Memory B cell (primary cell): ENCODE measurements around the gene CLGN.
"Not testable (repeated sequence)": the region's sequence is repeated elsewhere in the genome, so short reads cannot be mapped to it uniquely, and the experiment has no call there.

ENCODE experiments used
- ATAC-seq: fragments of 150-1000 bp; cut with Tn5 transposase; 2 replicates; pipeline ENCODE4 v1.10.0; 2021; ENCODE audit warnings: low read depth, mild to moderate bottlenecking, moderate library complexity
- DNase-seq, 2 donors: peaks; one replicate each; pipeline ENCODE4 v3.0.0; 2022; ENCODE audit warnings: low spot score in 2 of 2
- H3K27ac Mint-ChIP-seq: one replicate; pipeline ENCODE4 v1.8.0; 2022; ENCODE audit warnings: mild to moderate bottlenecking, moderate library complexity, mixed read lengths
- H3K27me3 Mint-ChIP-seq: one replicate; pipeline ENCODE4 v1.8.0; 2022; ENCODE audit warnings: mixed read lengths
- H3K36me3 Mint-ChIP-seq: one replicate; pipeline ENCODE4 v1.8.0; 2022; ENCODE audit warnings: mild to moderate bottlenecking, mixed read lengths
- H3K4me1 Mint-ChIP-seq: one replicate; pipeline ENCODE4 v1.8.0; 2022; ENCODE audit warnings: mixed read lengths
- H3K4me3 Mint-ChIP-seq: one replicate; pipeline ENCODE4 v1.8.0; 2022; ENCODE audit warnings: mild to moderate bottlenecking, moderate library complexity, mixed read lengths
- H3K9me3 Mint-ChIP-seq: one replicate; pipeline ENCODE4 v1.8.0; 2022; ENCODE audit warnings: mixed read lengths

The CLGN gene

GRCh38 chr4:140427106-140427918 is at the start of gene CLGN:
Gene CLGN, minus strand, starts transcription at chr4:140427648. Its CDS starts 14,570 bp downstream, at chr4:140413078.
- Mint-ChIP-seq H3K4me1 (peaks cover 3% of the 10 kb centered on the region), H3K27me3 (peaks cover 11% of the 10 kb centered on the region), H3K36me3 (no peaks in the 10 kb centered on the region), H3K4me3 (peak within 1 kb of the TSS; percentile 88), H3K27ac (no peak within 1 kb of the TSS), H3K9me3 (no peaks in the 10 kb centered on the region)
- peak; percentile 41 to 62 for DNase-seq
- ATAC-seq, result peak; percentile 85

- peaks cover 17% of the 10 kb centered on the region for H3K27me3 Mint-ChIP-seq
- DNase-seq (no peak), ATAC-seq (no peak)
- H3K4me1 Mint-ChIP-seq, result peaks cover 2% of the 10 kb centered on the region
- H3K9me3 Mint-ChIP-seq, result peaks cover 2% of the 10 kb centered on the region
- H3K4me3 Mint-ChIP-seq, result no peak overlapping the region
- no peaks in the 10 kb centered on the region for H3K36me3 Mint-ChIP-seq
- no peak overlapping the region for H3K27ac Mint-ChIP-seq
Observed at GRCh38 chr4:140472156-140472555, 44.7 kb upstream of the CLGN start.

GRCh38 chr4:140469791-140470733 is 42.6 kb upstream of the CLGN start:
- H3K27me3 Mint-ChIP-seq, result peaks cover 15% of the 10 kb centered on the region
- ATAC-seq (no peak), DNase-seq (no peak)
- peaks cover 2% of the 10 kb centered on the region for H3K4me1 Mint-ChIP-seq
- H3K36me3 Mint-ChIP-seq, result no peaks in the 10 kb centered on the region
- H3K9me3 Mint-ChIP-seq, result peaks cover 2% of the 10 kb centered on the region
- H3K27ac Mint-ChIP-seq, result no peak overlapping the region
- H3K4me3 Mint-ChIP-seq, result no peak overlapping the region

- H3K36me3 Mint-ChIP-seq, result no peaks in the 10 kb centered on the region
- ATAC-seq, result no peak
- H3K4me1 Mint-ChIP-seq, result peaks cover 1% of the 10 kb centered on the region
- peaks cover 1% of the 10 kb centered on the region for H3K9me3 Mint-ChIP-seq
- peaks cover 19% of the 10 kb centered on the region for H3K27me3 Mint-ChIP-seq
- DNase-seq, result no peak
- H3K4me3 Mint-ChIP-seq, result no peak overlapping the region
- H3K27ac Mint-ChIP-seq, result no peak overlapping the region
Observed at GRCh38 chr4:140466146-140466545, 38.7 kb upstream of the CLGN start.

- Mint-ChIP-seq H3K4me3 (no peak overlapping the region), H3K27me3 (peaks cover 13% of the 10 kb centered on the region), H3K4me1 (no peaks in the 10 kb centered on the region), H3K27ac (no peak overlapping the region), H3K9me3 (no peaks in the 10 kb centered on the region), H3K36me3 (no peaks in the 10 kb centered on the region)
- no peak for DNase-seq
- ATAC-seq, result no peak
Observed at GRCh38 chr4:140463614-140464013, 36.2 kb upstream of the CLGN start.

GRCh38 chr4:140463182-140463581 is 35.7 kb upstream of the CLGN start:
- peaks cover 14% of the 10 kb centered on the region for H3K27me3 Mint-ChIP-seq

GRCh38 chr4:140450352-140450751 is 22.9 kb upstream of the CLGN start:
- H3K27ac Mint-ChIP-seq, result no peak overlapping the region
- DNase-seq (no peak), ATAC-seq (no peak)
- no peaks in the 10 kb centered on the region for H3K9me3 Mint-ChIP-seq
- no peaks in the 10 kb centered on the region for H3K36me3 Mint-ChIP-seq
- H3K4me1 Mint-ChIP-seq, result no peaks in the 10 kb centered on the region
- no peak overlapping the region for H3K4me3 Mint-ChIP-seq
- peaks cover 10% of the 10 kb centered on the region for H3K27me3 Mint-ChIP-seq

More at GRCh38 chr4:140463182-140463581, 35.7 kb upstream of the CLGN start:
- Mint-ChIP-seq H3K9me3 (no peaks in the 10 kb centered on the region), H3K27ac (no peak overlapping the region), H3K36me3 (no peaks in the 10 kb centered on the region), H3K4me1 (no peaks in the 10 kb centered on the region), H3K4me3 (no peak overlapping the region)
- DNase-seq, result no peak
- ATAC-seq, result no peak

- Mint-ChIP-seq H3K9me3 (no peaks in the 10 kb centered on the region), H3K36me3 (no peaks in the 10 kb centered on the region), H3K27me3 (peaks cover 12% of the 10 kb centered on the region), H3K4me1 (no peaks in the 10 kb centered on the region), H3K4me3 (no peak overlapping the region), H3K27ac (no peak overlapping the region)
- DNase-seq (no peak), ATAC-seq (no peak)
Observed at GRCh38 chr4:140448830-140449229, 21.4 kb upstream of the CLGN start.

- no peak overlapping the region for H3K27ac Mint-ChIP-seq
- H3K4me1 Mint-ChIP-seq, result no peaks in the 10 kb centered on the region
- H3K36me3 Mint-ChIP-seq, result no peaks in the 10 kb centered on the region
- peaks cover 12% of the 10 kb centered on the region for H3K27me3 Mint-ChIP-seq
- no peaks in the 10 kb centered on the region for H3K9me3 Mint-ChIP-seq
- ATAC-seq (no peak), DNase-seq (no peak)
- no peak overlapping the region for H3K4me3 Mint-ChIP-seq
Observed at GRCh38 chr4:140448162-140448561, 20.7 kb upstream of the CLGN start.

- not testable (repeated sequence) for DNase-seq, H3K9me3 Mint-ChIP-seq, H3K27ac Mint-ChIP-seq, H3K36me3 Mint-ChIP-seq, H3K27me3 Mint-ChIP-seq, ATAC-seq, H3K4me3 Mint-ChIP-seq, H3K4me1 Mint-ChIP-seq
Observed at GRCh38 chr4:140444347-140444746, 16.9 kb upstream of the CLGN start.

GRCh38 chr4:140439644-140440142 is 12.2 kb upstream of the CLGN start:
- Mint-ChIP-seq H3K4me1 (no peaks in the 10 kb centered on the region), H3K36me3 (no peaks in the 10 kb centered on the region), H3K27ac (no peak overlapping the region), H3K27me3 (peaks cover 2% of the 10 kb centered on the region), H3K9me3 (no peaks in the 10 kb centered on the region), H3K4me3 (no peak overlapping the region)
- DNase-seq, result no peak
- no peak for ATAC-seq

GRCh38 chr4:140427919-140428471 is 547 bp upstream of the CLGN start:
- peaks cover 3% of the 10 kb centered on the region for H3K4me1 Mint-ChIP-seq
- H3K36me3 Mint-ChIP-seq, result no peaks in the 10 kb centered on the region
- DNase-seq (no peak), ATAC-seq (no peak)
- H3K9me3 Mint-ChIP-seq, result no peaks in the 10 kb centered on the region
- peaks cover 11% of the 10 kb centered on the region for H3K27me3 Mint-ChIP-seq
- no peak overlapping the region for H3K27ac Mint-ChIP-seq
- peak overlapping the region; percentile 88 for H3K4me3 Mint-ChIP-seq

GRCh38 chr4:140426610-140427105 is 790 bp downstream of the CLGN start:
- peak in 1 of 2 donors; percentile 2 for DNase-seq
- peak; percentile 18 for ATAC-seq
- Mint-ChIP-seq H3K9me3 (no peaks in the 10 kb centered on the region), H3K4me1 (peaks cover 3% of the 10 kb centered on the region), H3K27me3 (peaks cover 11% of the 10 kb centered on the region), H3K4me3 (peak overlapping the region; percentile 88), H3K36me3 (no peaks in the 10 kb centered on the region), H3K27ac (no peak overlapping the region)

- Mint-ChIP-seq H3K9me3 (no peaks in the 10 kb centered on the region), H3K36me3 (no peaks in the 10 kb centered on the region), H3K27ac (no peak overlapping the region), H3K27me3 (peaks cover 8% of the 10 kb centered on the region), H3K4me1 (peaks cover 3% of the 10 kb centered on the region), H3K4me3 (no peak overlapping the region)
- ATAC-seq (no peak), DNase-seq (no peak)
Observed at GRCh38 chr4:140423106-140423505, 4.3 kb downstream of the CLGN start.
